ENCODE data around the gene ASCC2. TPM values are rescaled to one million over a fixed set of nuclear protein-coding genes. Genes with fewer than 3 reads are reported as not detected.

Gene ASCC2
- total and polyA plus RNA-seq, 2 of the 4 experiments (the other 2 are of a cell fraction): 40.0 to 62.2 TPM

DNA sequence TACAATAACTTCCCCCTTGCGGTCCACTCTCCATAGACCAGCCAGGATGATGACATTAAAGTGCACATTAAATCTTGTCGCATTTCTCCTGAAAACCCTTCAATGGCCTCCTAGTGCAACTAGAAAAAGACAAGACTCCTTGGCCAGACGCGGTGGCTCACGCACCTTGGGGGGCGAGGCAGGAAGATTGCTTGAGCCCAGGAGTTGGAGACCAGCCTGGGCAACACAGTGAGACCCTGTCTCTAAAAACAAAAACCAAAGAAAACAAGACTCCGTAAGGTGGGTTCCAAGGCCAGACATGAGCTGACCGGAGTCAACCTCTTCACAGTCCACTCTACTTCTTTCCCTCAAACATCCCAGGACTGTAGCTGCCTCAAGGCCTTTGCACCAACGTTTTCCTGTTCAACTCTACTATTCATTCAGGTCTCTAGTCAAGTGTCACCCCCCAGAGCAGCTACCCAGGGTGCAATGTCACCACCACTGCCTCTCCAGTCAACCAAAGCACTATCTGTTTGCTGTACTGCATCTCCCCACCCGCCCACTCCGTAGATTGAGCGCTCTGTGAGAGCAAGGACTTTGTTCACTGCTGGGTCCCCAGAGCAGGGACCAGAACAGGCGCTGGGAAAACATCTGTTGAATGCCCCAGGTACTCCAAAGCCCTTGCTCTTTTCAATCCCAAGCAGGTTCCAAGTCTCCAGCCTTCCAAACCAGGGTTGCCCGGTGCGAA is 72.0 kb downstream of the ASCC2 start (continued):
- TF ChIP-seq MAZ (IDR thresholded peaks at IDR 0.05; ENCODE audit: borderline replicate concordance, low read depth, low read length): no peak

DNA sequence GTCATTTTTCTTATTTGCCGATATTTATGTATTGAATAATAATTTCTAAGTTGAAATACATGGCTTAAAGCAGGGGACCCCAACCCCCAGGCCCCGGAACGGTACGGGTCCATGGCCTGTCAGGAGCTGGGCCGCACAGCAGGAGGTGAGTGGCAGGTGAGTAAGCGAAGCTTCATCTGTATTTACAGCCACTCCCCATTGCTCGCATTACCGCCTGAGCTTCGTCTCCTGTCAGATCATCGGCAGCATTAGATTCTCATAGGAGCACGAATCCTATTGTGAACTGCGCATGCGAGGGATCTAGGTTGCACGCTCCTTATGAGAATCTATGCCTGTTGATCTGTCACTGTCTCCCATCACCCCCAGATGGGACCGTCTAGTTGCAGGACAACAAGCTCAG is 75.8 kb downstream of the ASCC2 start:
- no peak for DNase-seq
- H2BK5ac ChIP-seq (ENCODE audit: low read depth, low read length, poor library complexity, severe bottlenecking): no peak overlapping the region
- ChIA-PET CTCF (no interaction called here), POLR2A (ENCODE audit: unreplicated experiment) (no interaction called here)
- no peak overlapping the region for H2BK15ac ChIP-seq (ENCODE audit: low read depth, low read length)
- in situ Hi-C loops (cut with MboI; ENCODE audit: low sequenced_read_pairs): no loop called here
- H3K4me3 ChIP-seq (ENCODE audit: insufficient read depth, low read depth, low read length): no peak overlapping the region
- BruUV-seq (replicated peaks): no TSS peak
- H4K20me1 ChIP-seq (ENCODE audit: insufficient read depth, low read length): no peaks in the 10 kb centered on the region; the same call in 1 of the 2 replicates
- ATAC-seq (ENCODE audit: low read depth): no peak
- no peak overlapping the region for H2BK20ac ChIP-seq (ENCODE audit: low read depth, low read length)
- no peak overlapping the region for H2BK120ac ChIP-seq (ENCODE audit: low read depth, low read length)
- H3K4ac ChIP-seq (ENCODE audit: low read depth, low read length): no peak overlapping the region
- H4K8ac ChIP-seq (ENCODE audit: low read depth in 2 of 2, low read length in 2 of 2): no peak overlapping the region
- H3K23ac ChIP-seq (ENCODE audit: low read depth, low read length): no peak overlapping the region
- WGBS, 2 experiments (ENCODE audit: extremely low coverage in 2 of 2, insufficient read length in 1 of 2): no CpG with 5 or more reads among the region's 15 CpGs
- no peak overlapping the region for H2AFZ ChIP-seq (replicated peaks; ENCODE audit: low read length, poor library complexity)
- H4K5ac ChIP-seq (ENCODE audit: low read depth, low read length): no peak overlapping the region
- H3K56ac ChIP-seq (ENCODE audit: extremely low read depth, insufficient read depth, low read length): no peak overlapping the region
- no peak overlapping the region for H3K18ac ChIP-seq (ENCODE audit: low read depth, low read length)
- H3K27me3 ChIP-seq (ENCODE audit: control insufficient read depth, insufficient read depth, low read length): no peaks in the 10 kb centered on the region
- peaks cover 11 to 34% of the 10 kb centered on the region in 2 experiments for H3K79me1 ChIP-seq (ENCODE audit: low read depth in 1 of 2, low read length in 2 of 2)
- H3K27ac ChIP-seq (ENCODE audit: insufficient read depth, low read length): no peak overlapping the region
- H4K91ac ChIP-seq (ENCODE audit: insufficient read depth, low read depth, low read length): no peak overlapping the region
- H3K4me2 ChIP-seq (ENCODE audit: low read depth, low read length): no peak overlapping the region
- no peak overlapping the region for H2AK9ac ChIP-seq (replicated peaks; ENCODE audit: low read depth, low read length, poor library complexity)
- dilution Hi-C loops (cut with HindIII; ENCODE audit: low sequenced_read_pairs, unreplicated experiment): no loop called here
- intact Hi-C loops (cut with micrococcal nuclease): no loop called here
- H3K14ac ChIP-seq (replicated peaks; ENCODE audit: low read depth, low read length): no peak overlapping the region
- H3K4me1 ChIP-seq (ENCODE audit: control insufficient read depth, insufficient read depth, low read length): peaks cover 2% of the 10 kb centered on the region; the same call in 1 of the 2 replicates
- no peak overlapping the region for H3K9ac ChIP-seq (ENCODE audit: low read depth, low read length)
- no peaks in the 10 kb centered on the region for H3K9me3 ChIP-seq (ENCODE audit: control insufficient read depth, insufficient read depth, low read length)
- H2AK5ac ChIP-seq (ENCODE audit: low read depth, low read length): no peak overlapping the region
- 0 out of 2 replicates have a peak, but pooled peaks cover 2% of the 10 kb centered on the region for H3K36me3 ChIP-seq (ENCODE audit: control insufficient read depth, insufficient read depth, low read length)
- H3K9me1 ChIP-seq (ENCODE audit: insufficient read depth, low read length): peaks cover 9% of the 10 kb centered on the region
- TF ChIP-seq NFE2L2 (IDR thresholded peaks at IDR 0.05; ENCODE audit: low read depth, low read length) (no peak), RCOR1 (IDR thresholded peaks at IDR 0.05; ENCODE audit: insufficient replicate concordance, low read length) (no peak), CEBPB (IDR thresholded peaks at IDR 0.05; ENCODE audit: low read depth, low read length) (no peak), MXI1 (IDR thresholded peaks at IDR 0.05; ENCODE audit: borderline replicate concordance, low read depth, low read length) (no peak), BHLHE40 (IDR thresholded peaks at IDR 0.05; ENCODE audit: low read depth, low read length) (no peak), POLR2A (IDR thresholded peaks at IDR 0.05; ENCODE audit: low read depth, low read length) (no peak), MAZ (IDR thresholded peaks at IDR 0.05; ENCODE audit: borderline replicate concordance, low read depth, low read length) (no peak), FOS (IDR thresholded peaks at IDR 0.05; ENCODE audit: low read depth, low read length) (no peak), MAFK (IDR thresholded peaks at IDR 0.05; ENCODE audit: low read depth, low read length) (no peak), CHD1 (IDR thresholded peaks at IDR 0.05; ENCODE audit: low read depth, low read length) (no peak), RAD21 (IDR thresholded peaks at IDR 0.05; ENCODE audit: low read length) (no peak)
- TF ChIP-seq, protein P1, sequence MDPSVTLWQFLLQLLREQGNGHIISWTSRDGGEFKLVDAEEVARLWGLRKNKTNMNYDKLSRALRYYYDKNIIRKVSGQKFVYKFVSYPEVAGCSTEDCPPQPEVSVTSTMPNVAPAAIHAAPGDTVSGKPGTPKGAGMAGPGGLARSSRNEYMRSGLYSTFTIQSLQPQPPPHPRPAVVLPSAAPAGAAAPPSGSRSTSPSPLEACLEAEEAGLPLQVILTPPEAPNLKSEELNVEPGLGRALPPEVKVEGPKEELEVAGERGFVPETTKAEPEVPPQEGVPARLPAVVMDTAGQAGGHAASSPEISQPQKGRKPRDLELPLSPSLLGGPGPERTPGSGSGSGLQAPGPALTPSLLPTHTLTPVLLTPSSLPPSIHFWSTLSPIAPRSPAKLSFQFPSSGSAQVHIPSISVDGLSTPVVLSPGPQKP (IDR thresholded peaks at IDR 0.05; ENCODE audit: borderline replicate concordance, low read depth, low read length): no peak
- TF ChIP-seq, protein P2, sequence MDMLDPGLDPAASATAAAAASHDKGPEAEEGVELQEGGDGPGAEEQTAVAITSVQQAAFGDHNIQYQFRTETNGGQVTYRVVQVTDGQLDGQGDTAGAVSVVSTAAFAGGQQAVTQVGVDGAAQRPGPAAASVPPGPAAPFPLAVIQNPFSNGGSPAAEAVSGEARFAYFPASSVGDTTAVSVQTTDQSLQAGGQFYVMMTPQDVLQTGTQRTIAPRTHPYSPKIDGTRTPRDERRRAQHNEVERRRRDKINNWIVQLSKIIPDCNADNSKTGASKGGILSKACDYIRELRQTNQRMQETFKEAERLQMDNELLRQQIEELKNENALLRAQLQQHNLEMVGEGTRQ (IDR thresholded peaks at IDR 0.05; ENCODE audit: low read depth, low read length): no peak

Data from IMR-90 (cell line).